H9 (cell line): ENCODE results near the gene CD3G. TPM values are rescaled to one million over a fixed set of nuclear protein-coding genes. Genes with fewer than 3 reads are reported as not detected.

Experiments
- DNase-seq: peaks from one replicate; pipeline ENCODE4 v3.0.0-alpha.2; 2017
- H2AFZ ChIP-seq: one replicate; pipeline ENCODE4 v1.6.1; 2013; ENCODE audit warnings: mild to moderate bottlenecking, low read length, control low read depth, moderate library complexity
- H2AK5ac ChIP-seq: 2 replicates; pipeline ENCODE4 v1.6.1; 2013; ENCODE audit warnings: low read length, control low read depth, mixed read lengths; ENCODE audit not compliant: insufficient read length
- H2BK120ac ChIP-seq: one replicate; pipeline ENCODE4 v1.6.1; 2013; ENCODE audit warnings: low read depth, mild to moderate bottlenecking, low read length, control low read depth, inconsistent platforms; ENCODE audit not compliant: poor library complexity, severe bottlenecking
- H2BK12ac ChIP-seq: 2 replicates; pipeline ENCODE4 v1.6.1; 2013; ENCODE audit warnings: low read length, control low read depth, mixed read lengths, low read depth; ENCODE audit not compliant: insufficient read length
- H2BK15ac ChIP-seq: 2 replicates; pipeline ENCODE4 v1.6.1; 2013; ENCODE audit warnings: low read depth, low read length, control low read depth
- H2BK20ac ChIP-seq: one replicate; pipeline ENCODE4 v1.6.1; 2013; ENCODE audit warnings: low read depth, mild to moderate bottlenecking, low read length, control low read depth, inconsistent platforms; ENCODE audit not compliant: poor library complexity, severe bottlenecking
- H2BK5ac ChIP-seq: 2 replicates; pipeline ENCODE4 v1.6.1; 2013; ENCODE audit warnings: low read length, control low read depth, mixed read lengths; ENCODE audit not compliant: insufficient read length
- H3K14ac ChIP-seq: 2 replicates; pipeline ENCODE4 v1.6.1; 2013; ENCODE audit warnings: low read length, control low read depth; ENCODE audit not compliant: insufficient read depth
- H3K18ac ChIP-seq: 2 replicates; pipeline ENCODE4 v1.6.1; 2013; ENCODE audit warnings: low read depth, mild to moderate bottlenecking, mixed read lengths, low read length, control low read depth; ENCODE audit not compliant: insufficient read length
- H3K23ac ChIP-seq: 2 replicates; pipeline ENCODE4 v1.6.1; 2013; ENCODE audit warnings: low read length, control low read depth, mixed read lengths, low read depth; ENCODE audit not compliant: insufficient read length
- H3K23me2 ChIP-seq: 2 replicates; pipeline ENCODE4 v1.6.1; 2013; ENCODE audit warnings: low read depth, mild to moderate bottlenecking, mixed read lengths, low read length, control low read depth; ENCODE audit not compliant: insufficient read length, poor library complexity, severe bottlenecking
- H3K27ac ChIP-seq: 2 replicates; pipeline ENCODE4 v1.5.1; 2013; ENCODE audit warnings: low read length, control low read depth, mixed read lengths, low read depth; ENCODE audit not compliant: insufficient read length
- H3K27me3 ChIP-seq: 2 replicates; pipeline ENCODE4 v1.6.1; 2013; ENCODE audit warnings: low read length, control low read depth, inconsistent platforms; ENCODE audit not compliant: insufficient read depth
- H3K4ac ChIP-seq: 2 replicates; pipeline ENCODE4 v1.6.1; 2013; ENCODE audit warnings: low read depth, mild to moderate bottlenecking, control low read depth, inconsistent platforms, low read length, moderate library complexity
- H3K4me1 ChIP-seq: 2 replicates; pipeline ENCODE4 v1.6.1; 2013; ENCODE audit warnings: low read length, control low read depth, inconsistent platforms; ENCODE audit not compliant: insufficient read depth
- H3K4me2 ChIP-seq: 2 replicates; pipeline ENCODE4 v1.6.1; 2013; ENCODE audit warnings: low read length, control low read depth, mixed read lengths; ENCODE audit not compliant: insufficient read length, insufficient read depth
- H3K56ac ChIP-seq: 2 replicates; pipeline ENCODE4 v1.6.1; 2013; ENCODE audit warnings: low read depth, mild to moderate bottlenecking, mixed read lengths, low read length, control low read depth; ENCODE audit not compliant: insufficient read length
- H3K79me1 ChIP-seq: 2 replicates; pipeline ENCODE4 v1.6.1; 2013; ENCODE audit warnings: low read depth, mild to moderate bottlenecking, moderate library complexity, low read length, control low read depth, inconsistent platforms; ENCODE audit not compliant: insufficient read depth, poor library complexity, severe bottlenecking
- H3K79me2 ChIP-seq: 2 replicates; pipeline ENCODE4 v1.6.1; 2013; ENCODE audit warnings: low read length, control low read depth, inconsistent platforms; ENCODE audit not compliant: insufficient read depth
- H3K9ac ChIP-seq: 2 replicates; pipeline ENCODE4 v1.6.1; 2013; ENCODE audit warnings: low read length, control low read depth, mixed read lengths; ENCODE audit not compliant: insufficient read length; ENCODE audit errors: extremely low read depth
- H3K9me3 ChIP-seq: one replicate; pipeline ENCODE4 v1.6.1; 2013; ENCODE audit warnings: low read depth, low read length, inconsistent platforms; ENCODE audit not compliant: control insufficient read depth
- H3T11ph ChIP-seq: one replicate; pipeline ENCODE4 v1.6.1; 2013; ENCODE audit warnings: mild to moderate bottlenecking, low read length, control low read depth, inconsistent platforms
- H4K20me1 ChIP-seq: one replicate; pipeline ENCODE4 v1.6.1; 2013; ENCODE audit not compliant: control insufficient read depth, insufficient read length, insufficient read depth
- H4K5ac ChIP-seq: 2 replicates; pipeline ENCODE4 v1.6.1; 2013; ENCODE audit warnings: low read depth, mild to moderate bottlenecking, mixed read lengths, low read length, control low read depth; ENCODE audit not compliant: insufficient read length
- H4K8ac ChIP-seq: replicated peaks from 2 replicates; pipeline ENCODE4 v1.6.1; 2013; ENCODE audit warnings: low read length, control low read depth, mixed read lengths, low read depth; ENCODE audit not compliant: insufficient read length
- H4K91ac ChIP-seq: 2 replicates; pipeline ENCODE4 v1.6.1; 2013; ENCODE audit warnings: low read depth, mild to moderate bottlenecking, moderate library complexity, mixed read lengths, low read length, control low read depth; ENCODE audit not compliant: insufficient read length
- H3K27ac Mint-ChIP-seq, 3 experiments: 2 replicates in 2 of 3; 3 replicates in 1 of 3; pipeline ENCODE4 v1.8.0; 2020 to 2021; ENCODE audit warnings: mixed read lengths in 3 of 3, mild to moderate bottlenecking in 1 of 3, moderate library complexity in 1 of 3
- H3K27me3 Mint-ChIP-seq: 2 replicates; pipeline ENCODE4 v1.8.0; 2021; ENCODE audit warnings: low read depth, mild to moderate bottlenecking, moderate library complexity, mixed read lengths
- H3K36me3 Mint-ChIP-seq, 3 experiments: 2 replicates in 2 of 3; 3 replicates in 1 of 3; pipeline ENCODE4 v1.8.0; 2020 to 2021; ENCODE audit warnings: low read depth in 3 of 3, mixed read lengths in 3 of 3; ENCODE audit not compliant: insufficient read depth in 1 of 3
- H3K4me1 Mint-ChIP-seq, 2 experiments: 2 replicates each; pipeline ENCODE4 v1.8.0; 2020; ENCODE audit warnings: mixed read lengths in 2 of 2
- H3K4me3 Mint-ChIP-seq, 2 experiments: 2 replicates in 1 of 2; 3 replicates in 1 of 2; pipeline ENCODE4 v1.8.0; 2020 to 2021; ENCODE audit warnings: mild to moderate bottlenecking in 2 of 2, mixed read lengths in 2 of 2, moderate library complexity in 1 of 2
- H3K9me3 Mint-ChIP-seq, 2 experiments: 2 replicates in 1 of 2; 3 replicates in 1 of 2; pipeline ENCODE4 v1.8.0; 2020; ENCODE audit warnings: mild to moderate bottlenecking in 2 of 2, mixed read lengths in 2 of 2, moderate library complexity in 1 of 2
- WGBS: extraction: QIAGEN DNeasy Blood & Tissue Kit; methylation state at CpG from one replicate; pipeline ENCODE4 v1.1.7; 2013; ENCODE audit warnings: missing lambda C conversion rate, low lambda C conversion rate, mixed read lengths; ENCODE audit not compliant: insufficient read length; ENCODE audit errors: extremely low coverage; 5-methylcytosine and 5-hydroxymethylcytosine counted together
- total RNA-seq: library from RNA; stranded (reverse); gene quantifications from 2 replicates; pipeline ENCODE4 v1.2.1, GENCODE V29; 2021
- TF ChIP-seq, protein P1 (sequence below): fragments of 200-600 bp; sonication (generic); conservative IDR thresholded peaks from 3 replicates; pipeline ENCODE4 v1.8.0; 2021; ENCODE audit warnings: antibody characterized with exemption, mild to moderate bottlenecking

The CD3G gene
- total RNA-seq, 1 experiment from 2014 or later: not detected

DNA sequence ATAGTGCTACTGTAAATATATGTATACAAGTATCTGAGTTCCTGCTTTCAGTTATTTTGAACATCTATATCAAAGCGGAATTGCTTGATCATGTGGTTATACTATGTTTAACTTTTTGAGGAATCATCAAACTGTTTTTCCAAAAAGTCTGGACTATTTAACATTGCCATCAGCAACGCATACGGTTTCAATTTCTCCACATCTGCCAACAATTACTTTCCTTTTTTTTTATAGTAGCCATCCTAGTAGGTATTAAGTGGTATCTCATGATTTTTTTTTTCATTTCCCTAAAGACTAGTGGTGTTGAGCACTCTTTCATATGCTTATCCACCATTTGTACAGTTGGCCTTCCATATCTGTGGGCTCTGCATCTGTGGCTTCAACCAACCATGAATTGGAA lies 13.9 kb downstream of the CD3G start:
- Histone ChIP-seq H3K27me3 (no peaks in the 10 kb centered on the region), H3K79me2 (peaks cover 5% of the 10 kb centered on the region; the same call in 1 of the 2 replicates), H4K91ac (no peak overlapping the region), H4K20me1 (no peaks in the 10 kb centered on the region), H3K4me2 (no peak overlapping the region), H3K79me1 (no peaks in the 10 kb centered on the region), H3K4me1 (peaks cover 3% of the 10 kb centered on the region; the same call in 1 of the 2 replicates), H3K27ac (no peak overlapping the region), H2BK15ac (no peak overlapping the region), H2BK5ac (no peak overlapping the region), H3K18ac (no peak overlapping the region), H3K9me3 (no peaks in the 10 kb centered on the region), H3T11ph (no peak overlapping the region), H2AK5ac (no peak overlapping the region), H2BK120ac (no peak overlapping the region), H4K8ac (no peak overlapping the region), H3K56ac (no peak overlapping the region), H3K4ac (no peak overlapping the region), H3K14ac (no peak overlapping the region), H3K23me2 (peaks cover 3% of the 10 kb centered on the region), H2BK12ac (no peak overlapping the region), H2AFZ (no peak overlapping the region), H2BK20ac (no peak overlapping the region), H4K5ac (no peak overlapping the region), H3K23ac (no peak overlapping the region), H3K9ac (no peak overlapping the region)
- Mint-ChIP-seq H3K36me3 (no peaks in the 10 kb centered on the region), H3K4me1 (peaks cover 0 to 9% of the 10 kb centered on the region in 2 experiments), H3K4me3 (no peak overlapping the region), H3K27me3 (peaks cover 28% of the 10 kb centered on the region), H3K27ac (no peak overlapping the region), H3K9me3 (peaks cover 0 to 4% of the 10 kb centered on the region in 2 experiments; a peak in 1 of 5 replicates)
- DNase-seq: no peak
- no CpG with 5 or more reads among the region's 3 CpGs for WGBS
- TF ChIP-seq, protein P1, sequence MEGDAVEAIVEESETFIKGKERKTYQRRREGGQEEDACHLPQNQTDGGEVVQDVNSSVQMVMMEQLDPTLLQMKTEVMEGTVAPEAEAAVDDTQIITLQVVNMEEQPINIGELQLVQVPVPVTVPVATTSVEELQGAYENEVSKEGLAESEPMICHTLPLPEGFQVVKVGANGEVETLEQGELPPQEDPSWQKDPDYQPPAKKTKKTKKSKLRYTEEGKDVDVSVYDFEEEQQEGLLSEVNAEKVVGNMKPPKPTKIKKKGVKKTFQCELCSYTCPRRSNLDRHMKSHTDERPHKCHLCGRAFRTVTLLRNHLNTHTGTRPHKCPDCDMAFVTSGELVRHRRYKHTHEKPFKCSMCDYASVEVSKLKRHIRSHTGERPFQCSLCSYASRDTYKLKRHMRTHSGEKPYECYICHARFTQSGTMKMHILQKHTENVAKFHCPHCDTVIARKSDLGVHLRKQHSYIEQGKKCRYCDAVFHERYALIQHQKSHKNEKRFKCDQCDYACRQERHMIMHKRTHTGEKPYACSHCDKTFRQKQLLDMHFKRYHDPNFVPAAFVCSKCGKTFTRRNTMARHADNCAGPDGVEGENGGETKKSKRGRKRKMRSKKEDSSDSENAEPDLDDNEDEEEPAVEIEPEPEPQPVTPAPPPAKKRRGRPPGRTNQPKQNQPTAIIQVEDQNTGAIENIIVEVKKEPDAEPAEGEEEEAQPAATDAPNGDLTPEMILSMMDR: no peak
